ENCODE measurements around the gene UBE2E3. TPM values are rescaled to one million over a fixed set of nuclear protein-coding genes. Genes with fewer than 3 reads are reported as not detected.

UBE2E3 gene
- total and polyA plus RNA-seq, 4 donors = 21.3 to 51.5 (median 32.0) TPM

- Histone ChIP-seq H3K4me3 (ENCODE audit: low read depth in 1 of 3, low read length in 3 of 3) (no peak overlapping the region), H3K9ac (ENCODE audit: low read depth in 1 of 2, low read length in 2 of 2) (no peak overlapping the region), H3K9me3 (ENCODE audit: control insufficient read depth in 4 of 4, low read length in 3 of 4) (no peaks in the 10 kb centered on the region), H3K36me3 (ENCODE audit: control insufficient read depth in 4 of 4, insufficient read depth in 3 of 4, low read depth in 1 of 4, low read length in 3 of 4) (no peaks in the 10 kb centered on the region), H3K27me3 (ENCODE audit: control insufficient read depth in 4 of 4, insufficient read depth in 4 of 4, low read length in 3 of 4) (no peaks in the 10 kb centered on the region), H3K4me1 (ENCODE audit: control insufficient read depth in 4 of 4, insufficient read depth in 4 of 4, low read length in 3 of 4) (no peaks in the 10 kb centered on the region), H3K27ac (ENCODE audit: low read depth in 1 of 2, low read length in 2 of 2) (no peak overlapping the region)
- 95% methylated on average over 1 of the region's 1 CpG for WGBS
- DNase-seq (ENCODE audit: low spot score) = no peak
- no peak for TF ChIP-seq FOXA1 (IDR thresholded peaks at IDR 0.05)
- no peak for TF ChIP-seq REST (IDR thresholded peaks at IDR 0.05)
- no peak for TF ChIP-seq SP1 (IDR thresholded peaks at IDR 0.05)
- TF ChIP-seq CTCF (IDR thresholded peaks at IDR 0.05; ENCODE audit: low read depth, low read length, missing input control) = no peak
- TF ChIP-seq FOXA2 (IDR thresholded peaks at IDR 0.05) = no peak
- TF ChIP-seq HNF4A (conservative IDR thresholded peaks at IDR 0.05) = no peak
- no peak for TF ChIP-seq RAD21 (IDR thresholded peaks at IDR 0.05)
- no peak for TF ChIP-seq MAX (IDR thresholded peaks at IDR 0.05)
- no peak for TF ChIP-seq GABPA (IDR thresholded peaks at IDR 0.05 in 1 of 2, conservative IDR thresholded peaks at IDR 0.05 in 1 of 2)
- no peak for TF ChIP-seq HNF4G (IDR thresholded peaks at IDR 0.05)
- TF ChIP-seq NR2F2 (IDR thresholded peaks at IDR 0.05) = no peak
- no peak for TF ChIP-seq ATF3 (IDR thresholded peaks at IDR 0.05)
- TF ChIP-seq RXRA (IDR thresholded peaks at IDR 0.05) = no peak
- TF ChIP-seq EGR1 (IDR thresholded peaks at IDR 0.05; ENCODE audit: low read depth in 2 of 2) = no peak
- no peak for TF ChIP-seq YY1 (IDR thresholded peaks at IDR 0.05)
- TF ChIP-seq TAF1 (conservative IDR thresholded peaks at IDR 0.05) = no peak
- no peak for TF ChIP-seq JUND (IDR thresholded peaks at IDR 0.05)
- TF ChIP-seq, protein P1, sequence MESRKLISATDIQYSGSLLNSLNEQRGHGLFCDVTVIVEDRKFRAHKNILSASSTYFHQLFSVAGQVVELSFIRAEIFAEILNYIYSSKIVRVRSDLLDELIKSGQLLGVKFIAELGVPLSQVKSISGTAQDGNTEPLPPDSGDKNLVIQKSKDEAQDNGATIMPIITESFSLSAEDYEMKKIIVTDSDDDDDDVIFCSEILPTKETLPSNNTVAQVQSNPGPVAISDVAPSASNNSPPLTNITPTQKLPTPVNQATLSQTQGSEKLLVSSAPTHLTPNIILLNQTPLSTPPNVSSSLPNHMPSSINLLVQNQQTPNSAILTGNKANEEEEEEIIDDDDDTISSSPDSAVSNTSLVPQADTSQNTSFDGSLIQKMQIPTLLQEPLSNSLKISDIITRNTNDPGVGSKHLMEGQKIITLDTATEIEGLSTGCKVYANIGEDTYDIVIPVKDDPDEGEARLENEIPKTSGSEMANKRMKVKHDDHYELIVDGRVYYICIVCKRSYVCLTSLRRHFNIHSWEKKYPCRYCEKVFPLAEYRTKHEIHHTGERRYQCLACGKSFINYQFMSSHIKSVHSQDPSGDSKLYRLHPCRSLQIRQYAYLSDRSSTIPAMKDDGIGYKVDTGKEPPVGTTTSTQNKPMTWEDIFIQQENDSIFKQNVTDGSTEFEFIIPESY (IDR thresholded peaks at IDR 0.05) = no peak
These were observed 57.5 kb downstream of the UBE2E3 start for GRCh38 chr2:181037922-181038321.

Data from liver (tissue), 9 donors.